MCF 10A (cell line): ENCODE data around the gene FILIP1L. TPM values are rescaled to one million over a fixed set of nuclear protein-coding genes. Genes with fewer than 3 reads are reported as not detected.

Source experiments
- Bru-seq: library from RNA; stranded (reverse); fragments of 400-500 nt; gene quantifications from one replicate; lab custom pipeline; 2021; lab: Mats Ljungman, UMichigan
- BruChase-seq, 2 experiments: library from RNA; stranded (reverse); fragments of 400-500 nt; gene quantifications; one replicate each; lab custom pipeline; 2021; lab: Mats Ljungman, UMichigan
- BruUV-seq: library from RNA; stranded (reverse); fragments of 400-500 nt; replicated peaks from 2 replicates; lab custom pipeline; 2021; lab: Mats Ljungman, UMichigan
- CTCF ChIA-PET: fragments of 300-600 bp; sonication (Branson Sonifier 250); formaldehyde crosslinking; extraction: SDS; loops from one replicate; lab custom pipeline; 2021; ENCODE audit warnings: antibody characterized with exemption, inconsistent platforms; lab: Yijun Ruan, JAX
- POLR2A ChIA-PET: fragments of 300-600, 350-650 bp; sonication (Branson Sonifier 250); formaldehyde crosslinking; extraction: SDS; loops from one replicate; lab custom pipeline; 2020; ENCODE audit warnings: antibody characterized with exemption, inconsistent platforms; lab: Yijun Ruan, JAX
- DNase-seq: peaks from one replicate; pipeline ENCODE4 v3.0.0-alpha.2; 2018; ENCODE audit not compliant: unreplicated experiment
- H3K27ac Mint-ChIP-seq: one replicate; pipeline ENCODE4 v1.8.0; 2022; ENCODE audit warnings: mild to moderate bottlenecking, low read depth, mixed read lengths; ENCODE audit not compliant: unreplicated experiment
- H3K27me3 Mint-ChIP-seq: one replicate; pipeline ENCODE4 v1.8.0; 2022; ENCODE audit warnings: mixed read lengths; ENCODE audit not compliant: insufficient read depth, unreplicated experiment
- H3K36me3 Mint-ChIP-seq: one replicate; pipeline ENCODE4 v1.8.0; 2022; ENCODE audit warnings: mild to moderate bottlenecking, moderate library complexity, mixed read lengths; ENCODE audit not compliant: insufficient read depth, unreplicated experiment
- H3K4me1 Mint-ChIP-seq: one replicate; pipeline ENCODE4 v1.8.0; 2022; ENCODE audit warnings: mixed read lengths; ENCODE audit not compliant: insufficient read depth, unreplicated experiment
- H3K4me3 Mint-ChIP-seq: one replicate; pipeline ENCODE4 v1.8.0; 2022; ENCODE audit warnings: mild to moderate bottlenecking, moderate library complexity, mixed read lengths; ENCODE audit not compliant: unreplicated experiment
- H3K9me3 Mint-ChIP-seq: one replicate; pipeline ENCODE4 v1.8.0; 2022; ENCODE audit warnings: mixed read lengths; ENCODE audit not compliant: unreplicated experiment
- intact Hi-C: fragments of 100-400 bp; cut with micrococcal nuclease; formaldehyde crosslinking; loops from 2 replicates; pipeline ENCODE4 v1.14.1; 2022
- long read RNA-seq: library from polyadenylated mRNA; stranded (forward); transcript quantifications from one replicate; pipeline ENCODE4 v2.0.0, GENCODE V29; 2022
- total RNA-seq: library from RNA; stranded (reverse); gene quantifications from 2 replicates; pipeline ENCODE4 v1.2.3, GENCODE V29; 2022
- TF ChIP-seq, protein P1 (sequence below): fragments of 200-600 bp; IDR thresholded peaks from one replicate; pipeline ENCODE4 v1.8.0; 2022; ENCODE audit warnings: antibody characterized with exemption, mild to moderate bottlenecking; ENCODE audit not compliant: unreplicated experiment

The FILIP1L gene
- total RNA-seq (1.3 and 2.4 TPM in 2 replicates), Bru-seq, nascent RNA (percentile 25 among the genes with signal in this experiment), BruChase-seq, experiment 1, labeled RNA remaining after a 6-hour chase (percentile 18 among the genes with signal in this experiment), BruChase-seq, experiment 2, labeled RNA remaining after a 2-hour chase (percentile 18 among the genes with signal in this experiment)
- long read RNA-seq, partial matches to known transcripts, result 0 of 124 reads
- long read RNA-seq, other reads (novel, unspliced or antisense), result 120 of 124 reads

- intact Hi-C loops, result no loop called here
- no peak within 1 kb of the TSS for H3K4me3 Mint-ChIP-seq
- H3K9me3 Mint-ChIP-seq, result no peaks in the 10 kb centered on the region
- H3K27ac Mint-ChIP-seq, result no peak within 1 kb of the TSS
- DNase-seq, result no peak
- BruUV-seq, result no TSS peak
- ChIA-PET POLR2A (interaction anchor here (0.7 to 1.4 kb wide), 3 partner anchors 10 to 61 kb away, joined by 3 to 4 read pairs (median 3); no protein-coding TSS in a partner anchor), CTCF (interaction anchor here (0.7 kb wide), 1 partner anchor 8 kb away, joined by 3 read pairs; no protein-coding TSS in a partner anchor)
- TF ChIP-seq, protein P1, sequence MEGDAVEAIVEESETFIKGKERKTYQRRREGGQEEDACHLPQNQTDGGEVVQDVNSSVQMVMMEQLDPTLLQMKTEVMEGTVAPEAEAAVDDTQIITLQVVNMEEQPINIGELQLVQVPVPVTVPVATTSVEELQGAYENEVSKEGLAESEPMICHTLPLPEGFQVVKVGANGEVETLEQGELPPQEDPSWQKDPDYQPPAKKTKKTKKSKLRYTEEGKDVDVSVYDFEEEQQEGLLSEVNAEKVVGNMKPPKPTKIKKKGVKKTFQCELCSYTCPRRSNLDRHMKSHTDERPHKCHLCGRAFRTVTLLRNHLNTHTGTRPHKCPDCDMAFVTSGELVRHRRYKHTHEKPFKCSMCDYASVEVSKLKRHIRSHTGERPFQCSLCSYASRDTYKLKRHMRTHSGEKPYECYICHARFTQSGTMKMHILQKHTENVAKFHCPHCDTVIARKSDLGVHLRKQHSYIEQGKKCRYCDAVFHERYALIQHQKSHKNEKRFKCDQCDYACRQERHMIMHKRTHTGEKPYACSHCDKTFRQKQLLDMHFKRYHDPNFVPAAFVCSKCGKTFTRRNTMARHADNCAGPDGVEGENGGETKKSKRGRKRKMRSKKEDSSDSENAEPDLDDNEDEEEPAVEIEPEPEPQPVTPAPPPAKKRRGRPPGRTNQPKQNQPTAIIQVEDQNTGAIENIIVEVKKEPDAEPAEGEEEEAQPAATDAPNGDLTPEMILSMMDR, result no peak
- peaks cover 13% of the 10 kb centered on the region for H3K4me1 Mint-ChIP-seq
- no peaks in the 10 kb centered on the region for H3K36me3 Mint-ChIP-seq
- no peaks in the 10 kb centered on the region for H3K27me3 Mint-ChIP-seq
These were observed at the start of gene FILIP1L for GRCh38 chr3:100114413-100115030. TSS of gene FILIP1L (minus strand) at chr3:100114501.

DNA sequence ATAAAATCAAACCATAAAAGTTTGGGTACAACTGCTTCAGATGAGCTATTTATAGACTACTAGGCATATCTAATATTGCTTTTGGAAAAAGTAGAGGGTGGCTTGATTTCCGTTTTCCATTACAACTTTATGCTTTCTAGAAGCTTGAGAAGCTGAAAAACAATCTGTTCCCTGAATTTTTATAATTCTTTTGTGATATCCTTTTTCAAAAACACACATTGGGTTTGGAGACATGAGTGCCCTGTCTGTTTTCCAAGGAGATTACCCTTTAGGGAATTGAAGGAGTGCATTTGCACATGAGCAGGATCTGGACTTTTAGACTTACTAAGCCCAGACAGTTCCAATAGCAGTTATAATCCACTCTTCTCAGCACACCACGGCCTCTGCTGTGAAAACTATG is 49.5 kb upstream of the FILIP1L start:
- no peaks in the 10 kb centered on the region for H3K27me3 Mint-ChIP-seq
- no peak for DNase-seq
- intact Hi-C loops, result no loop called here

GRCh38 chr3:100160521-100160920 is 46.2 kb upstream of the FILIP1L start:
- BruUV-seq, result no TSS peak
- Mint-ChIP-seq H3K4me3 (no peak overlapping the region), H3K4me1 (peaks cover 5% of the 10 kb centered on the region)

More for the DNA sequence above, 49.5 kb upstream of the FILIP1L start:
- TF ChIP-seq, protein P1, result no peak
- Mint-ChIP-seq H3K4me1 (peaks cover 5% of the 10 kb centered on the region), H3K36me3 (peaks cover 17% of the 10 kb centered on the region), H3K4me3 (no peak overlapping the region), H3K9me3 (no peaks in the 10 kb centered on the region), H3K27ac (peak overlapping the region; percentile 64)
- CTCF ChIA-PET, result interaction anchor here (0.9 to 1.2 kb wide), 3 partner anchors 13 to 332 kb away, joined by 3 to 5 read pairs (median 3); no protein-coding TSS in a partner anchor
- no TSS peak for BruUV-seq
- POLR2A ChIA-PET, result interaction anchor here (0.7 kb wide), 1 partner anchor 162 kb away, joined by 3 read pairs; no protein-coding TSS in a partner anchor

More at GRCh38 chr3:100160521-100160920, 46.2 kb upstream of the FILIP1L start:
- ChIA-PET CTCF (interaction anchor here (0.8 kb wide), 1 partner anchor 25 kb away, joined by 4 read pairs; no protein-coding TSS in a partner anchor), POLR2A (interaction anchor here (0.6 kb wide), 1 partner anchor 113 kb away, joined by 3 read pairs; no protein-coding TSS in a partner anchor)
- Mint-ChIP-seq H3K36me3 (peaks cover 5% of the 10 kb centered on the region), H3K27me3 (no peaks in the 10 kb centered on the region), H3K27ac (no peak overlapping the region), H3K9me3 (peaks cover 9% of the 10 kb centered on the region)
- intact Hi-C loops, result no loop called here
- DNase-seq, result no peak
- TF ChIP-seq, protein P1, result no peak
